Stimulated activated CD4-positive, alpha-beta T cell treated with anti-CD3 and anti-CD28 coated beads, Interleukin-15, amount 100 ng/mL, for 24 hours (primary cell): Measurements from ENCODE around the gene STK11.

Experiments
- DNase-seq: peaks from one replicate; pipeline ENCODE4 v3.0.0-alpha.2; 2020

STK11 gene

DNA sequence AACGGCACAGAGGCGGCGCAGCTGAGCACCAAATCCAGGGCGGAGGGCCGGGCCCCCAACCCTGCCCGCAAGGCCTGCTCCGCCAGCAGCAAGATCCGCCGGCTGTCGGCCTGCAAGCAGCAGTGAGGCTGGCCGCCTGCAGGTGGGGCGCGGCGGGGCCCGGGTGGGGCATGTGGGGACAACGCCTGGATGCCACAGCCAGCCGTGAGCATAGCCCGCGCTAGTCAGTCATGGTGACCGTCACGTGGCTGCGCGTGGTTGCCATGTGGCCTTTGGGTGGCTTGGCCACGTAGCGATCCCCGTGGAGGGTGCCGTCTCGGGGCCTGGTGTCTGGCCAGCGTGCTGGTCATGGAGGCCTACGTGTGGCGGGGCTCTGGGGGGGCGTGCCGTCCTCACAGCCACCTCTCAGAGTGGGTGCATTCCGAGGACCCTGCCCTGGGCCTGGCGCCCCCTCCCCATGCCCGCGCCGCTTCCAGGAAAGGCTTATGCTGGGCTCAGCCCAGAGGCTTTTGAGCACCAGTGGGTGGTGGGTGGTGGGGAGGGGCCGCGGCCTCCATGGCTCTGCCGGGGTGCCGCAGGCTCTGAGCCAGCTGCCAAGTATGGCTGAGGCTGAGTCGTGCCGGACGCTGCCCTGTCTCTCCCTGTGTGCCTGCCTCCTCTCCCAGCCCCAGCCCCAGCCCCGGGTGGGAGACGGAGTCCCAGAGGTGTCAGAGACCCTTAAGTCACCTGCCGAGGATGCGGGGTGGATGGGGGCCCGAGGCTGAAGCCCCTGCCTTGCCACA is 21.1 kb downstream of the STK11 start:
- no peak for DNase-seq

DNA sequence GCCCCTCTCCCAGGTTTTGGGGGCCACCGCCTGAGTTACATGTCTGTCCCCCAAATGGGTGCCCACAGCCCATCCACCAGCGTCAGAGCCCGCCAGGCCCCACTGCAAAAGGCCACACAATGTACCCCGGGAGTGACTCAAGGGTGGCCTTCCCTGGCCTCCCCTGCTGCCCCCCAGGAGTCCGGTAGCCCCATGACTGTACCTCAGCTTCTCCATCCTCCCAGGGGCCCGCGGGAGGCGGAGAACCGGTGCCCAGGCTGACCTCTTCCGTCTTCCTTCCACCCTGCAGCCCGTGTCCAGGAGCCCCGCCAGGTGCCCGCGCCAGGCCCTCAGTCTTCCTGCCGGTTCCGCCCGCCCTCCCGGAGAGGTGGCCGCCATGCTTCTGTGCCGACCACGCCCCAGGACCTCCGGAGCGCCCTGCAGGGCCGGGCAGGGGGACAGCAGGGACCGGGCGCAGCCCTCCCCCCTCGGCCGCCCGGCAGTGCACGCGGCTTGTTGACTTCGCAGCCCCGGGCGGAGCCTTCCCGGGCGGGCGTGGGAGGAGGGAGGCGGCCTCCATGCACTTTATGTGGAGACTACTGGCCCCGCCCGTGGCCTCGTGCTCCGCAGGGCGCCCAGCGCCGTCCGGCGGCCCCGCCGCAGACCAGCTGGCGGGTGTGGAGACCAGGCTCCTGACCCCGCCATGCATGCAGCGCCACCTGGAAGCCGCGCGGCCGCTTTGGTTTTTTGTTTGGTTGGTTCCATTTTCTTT is 21.9 kb downstream of the STK11 start:
- no peak for DNase-seq

DNA sequence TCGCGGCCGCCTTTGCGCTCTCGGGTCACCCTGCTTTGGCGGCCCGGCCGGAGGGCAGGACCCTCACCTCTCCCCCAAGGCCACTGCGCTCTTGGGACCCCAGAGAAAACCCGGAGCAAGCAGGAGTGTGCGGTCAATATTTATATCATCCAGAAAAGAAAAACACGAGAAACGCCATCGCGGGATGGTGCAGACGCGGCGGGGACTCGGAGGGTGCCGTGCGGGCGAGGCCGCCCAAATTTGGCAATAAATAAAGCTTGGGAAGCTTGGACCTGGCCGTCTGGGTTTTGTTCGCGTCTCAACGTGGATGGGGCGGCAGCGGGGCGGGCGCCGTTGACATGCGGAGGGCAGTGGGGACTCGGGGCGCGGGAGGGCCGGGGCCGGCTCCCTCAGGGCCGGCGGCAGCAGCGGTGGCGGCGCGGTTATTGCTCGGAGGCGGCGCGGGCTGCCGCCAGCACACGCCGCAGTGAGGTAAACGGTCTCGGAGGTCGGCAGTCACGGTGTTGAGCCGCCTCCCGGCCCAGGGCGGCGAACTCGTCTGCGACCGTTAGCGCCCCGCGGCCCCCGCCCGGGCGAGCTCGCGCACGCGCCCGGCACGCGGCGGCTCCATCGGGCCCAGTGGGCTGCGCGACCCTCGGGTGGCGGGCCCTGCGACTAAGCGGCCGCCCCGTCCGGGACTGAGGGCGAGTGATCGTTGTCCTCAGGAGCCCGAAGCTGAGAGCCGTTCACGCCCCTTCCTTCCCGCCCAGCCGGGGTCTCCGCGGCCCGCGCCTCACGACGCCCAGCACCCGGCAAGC is 22.8 kb downstream of the STK11 start:
- no peak for DNase-seq

DNA sequence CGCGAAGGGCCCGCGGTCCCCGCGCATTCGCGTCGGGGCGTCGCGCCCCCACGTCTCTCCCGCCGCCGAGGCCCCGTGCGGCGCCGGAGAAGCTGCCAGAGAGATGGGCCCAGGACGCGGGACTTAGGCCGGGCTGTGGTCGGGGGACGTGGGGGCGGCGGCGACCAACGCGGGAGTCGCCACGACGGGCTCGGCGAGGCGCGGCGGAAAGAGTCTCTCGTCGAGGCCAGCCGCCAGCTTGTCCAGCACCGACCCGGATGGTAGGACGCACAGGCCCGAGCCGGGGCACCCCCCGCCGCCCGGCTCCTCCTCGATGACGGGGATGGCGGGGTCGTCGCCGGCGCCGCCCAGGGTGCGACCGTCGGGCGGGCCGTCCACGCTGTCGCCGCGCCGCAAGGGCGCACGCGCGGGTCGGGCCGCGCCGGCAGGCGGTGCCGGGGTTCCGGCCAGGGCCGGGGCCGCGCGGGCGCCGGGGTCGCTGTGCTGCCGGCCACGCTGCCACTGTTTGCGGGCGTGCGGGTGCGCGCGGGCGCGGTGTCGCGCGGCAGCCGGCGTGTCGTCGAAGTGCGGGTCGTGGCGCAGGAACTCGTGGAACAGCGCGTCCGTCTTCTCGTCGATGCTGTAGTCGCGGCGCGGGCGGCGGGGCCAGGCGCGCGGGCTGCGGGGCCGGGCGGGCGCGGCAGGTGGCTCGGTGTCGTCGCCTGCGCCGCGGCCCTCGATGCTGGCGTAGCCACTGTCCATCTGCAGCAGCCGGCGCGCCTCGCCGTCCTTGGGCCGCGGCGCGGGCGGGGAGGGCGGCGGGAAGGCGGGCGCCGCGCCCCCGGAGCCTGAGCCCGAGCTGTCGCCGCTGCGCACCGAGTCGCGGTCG is 23.7 kb downstream of the STK11 start:
- DNase-seq: no peak

DNA sequence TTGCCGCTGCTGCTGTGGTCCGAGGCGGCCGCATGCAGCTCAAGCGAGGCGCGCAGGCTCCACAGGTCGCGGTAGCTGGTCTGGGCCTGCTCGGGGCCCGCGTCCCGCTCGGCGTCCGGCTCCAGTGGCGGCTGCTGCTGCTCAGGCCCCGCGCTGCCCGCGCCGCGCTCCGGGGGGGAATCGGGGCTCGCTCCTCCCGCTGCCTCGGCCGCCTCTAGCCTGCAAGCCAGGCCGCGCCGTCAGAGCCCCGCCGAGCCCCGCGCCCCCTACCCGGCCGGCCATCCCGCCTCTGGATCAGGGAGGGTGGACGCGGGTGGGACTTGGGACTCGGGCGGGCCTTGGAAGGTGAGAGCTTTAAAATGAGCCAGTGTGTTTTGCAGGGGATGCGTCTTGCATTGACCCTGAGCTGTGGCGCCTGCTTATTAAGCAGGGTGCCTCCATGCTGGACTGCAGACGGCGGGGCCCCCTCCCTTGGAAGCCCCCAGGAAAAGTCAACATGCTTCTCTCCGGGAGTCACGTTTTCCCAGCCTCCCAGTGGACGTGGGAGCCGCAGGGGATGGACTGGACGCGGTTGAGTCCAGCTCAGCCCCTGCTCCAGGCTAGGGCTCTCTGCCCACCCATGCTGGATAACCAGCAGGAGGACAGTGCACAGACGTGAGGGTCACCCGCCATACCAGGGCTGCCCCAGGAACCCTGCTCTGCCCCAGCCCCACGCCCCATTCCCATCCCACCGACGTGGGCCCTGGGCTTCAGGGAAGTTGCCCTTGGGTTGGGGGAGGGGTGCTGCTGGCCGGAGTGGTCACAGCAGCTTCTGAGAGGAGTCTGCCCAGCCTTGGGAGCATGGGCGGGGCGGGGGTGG is 24.6 kb downstream of the STK11 start:
- DNase-seq: no peak

DNA sequence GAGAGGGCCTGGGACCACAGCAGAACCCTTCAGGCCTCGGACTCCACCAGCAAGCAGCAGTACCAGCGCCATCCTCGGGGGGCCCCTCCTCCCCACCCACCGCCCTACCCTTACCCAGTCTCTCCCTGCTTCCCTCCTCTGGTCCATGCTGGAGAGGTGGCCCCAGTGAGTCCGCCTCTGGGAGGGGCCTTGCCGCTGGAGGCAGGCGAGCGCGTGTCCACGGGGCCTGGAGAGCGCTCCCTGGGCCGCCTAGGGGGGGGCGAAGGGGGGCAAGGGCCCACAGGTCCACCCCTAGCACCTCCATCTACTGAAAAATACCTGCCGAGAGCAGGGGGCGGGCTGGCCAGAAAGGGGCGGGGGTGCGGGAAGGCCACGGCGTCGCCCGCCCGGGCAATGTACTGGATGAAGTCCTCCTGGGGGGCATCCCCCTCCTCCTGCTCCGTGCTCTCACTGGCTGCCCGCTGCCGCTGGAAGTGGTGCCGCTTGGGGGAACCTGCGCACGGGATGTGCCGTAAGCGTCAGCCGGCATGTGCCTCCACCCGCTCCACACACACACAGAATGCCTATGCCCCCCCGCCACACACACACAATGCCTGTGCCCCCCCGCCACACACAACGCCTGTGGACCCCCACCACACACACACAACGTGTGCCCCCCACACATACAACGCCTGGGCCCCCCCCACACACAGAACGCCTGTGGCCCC is 25.4 kb downstream of the STK11 start:
- no peak for DNase-seq

DNA sequence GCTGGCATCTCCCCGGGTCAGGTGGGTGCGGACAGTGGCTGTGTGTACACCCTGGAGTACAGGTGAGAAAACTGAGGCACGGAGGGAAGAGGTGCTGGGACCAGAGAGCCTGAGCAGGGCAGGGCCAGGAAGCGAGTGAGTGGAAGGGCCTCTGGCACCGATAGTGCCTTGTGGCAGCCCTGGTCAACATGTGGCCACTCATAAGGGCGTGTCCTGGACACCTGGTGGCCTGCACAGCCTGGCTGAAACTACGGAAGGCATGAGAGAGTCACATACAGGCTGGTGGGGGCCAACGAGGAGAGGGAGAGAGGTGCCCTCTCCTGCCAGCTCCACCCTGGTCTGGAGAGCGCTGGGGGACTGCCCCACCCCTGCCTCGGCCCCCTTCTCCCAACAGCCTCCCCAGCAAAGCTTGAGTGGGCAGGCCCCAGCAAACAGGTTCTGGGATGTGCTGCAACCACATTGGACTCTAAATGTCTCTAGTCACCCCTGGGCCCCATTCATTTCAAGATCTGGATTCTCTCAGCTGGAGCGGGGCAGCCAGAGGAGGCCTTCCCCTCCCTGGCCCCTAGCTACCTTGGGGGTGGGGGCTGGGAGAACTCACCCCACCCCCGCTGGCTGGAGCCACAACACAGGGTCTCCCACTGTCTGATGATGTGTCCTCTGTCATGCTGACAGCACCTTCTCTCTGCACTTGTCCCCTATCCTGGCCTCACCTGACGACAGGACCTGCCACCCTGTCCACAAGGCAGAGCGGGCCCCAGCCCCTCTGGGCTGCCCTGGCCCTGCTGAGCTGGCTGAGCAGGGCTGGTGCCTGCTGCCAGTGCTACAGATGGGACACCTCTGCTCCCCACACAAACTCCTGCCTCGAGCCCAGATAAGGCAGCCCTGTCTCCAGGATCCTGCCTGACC is 26.4 kb downstream of the STK11 start:
- no peak for DNase-seq

DNA sequence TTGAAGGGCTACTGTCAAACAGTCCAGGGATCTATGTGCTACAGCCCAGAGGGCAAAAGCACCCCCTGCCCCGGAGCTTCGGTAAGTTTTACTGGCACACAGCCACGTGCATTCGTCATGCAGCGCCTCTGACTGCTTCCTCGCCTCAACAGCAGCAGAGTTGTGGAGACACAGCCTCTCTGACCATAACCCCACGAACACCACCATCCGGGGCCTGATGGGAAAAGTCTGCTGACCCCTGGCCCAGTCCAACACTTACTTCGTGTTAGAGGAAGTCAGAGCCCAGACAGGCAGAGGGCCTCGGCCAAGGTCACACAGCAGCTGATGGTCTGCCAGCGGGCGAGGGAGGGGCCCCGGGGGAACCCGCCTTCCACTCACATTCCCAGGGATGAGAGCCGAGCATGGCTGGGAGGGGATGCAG is 27.1 kb downstream of the STK11 start:
- no peak for DNase-seq

DNA sequence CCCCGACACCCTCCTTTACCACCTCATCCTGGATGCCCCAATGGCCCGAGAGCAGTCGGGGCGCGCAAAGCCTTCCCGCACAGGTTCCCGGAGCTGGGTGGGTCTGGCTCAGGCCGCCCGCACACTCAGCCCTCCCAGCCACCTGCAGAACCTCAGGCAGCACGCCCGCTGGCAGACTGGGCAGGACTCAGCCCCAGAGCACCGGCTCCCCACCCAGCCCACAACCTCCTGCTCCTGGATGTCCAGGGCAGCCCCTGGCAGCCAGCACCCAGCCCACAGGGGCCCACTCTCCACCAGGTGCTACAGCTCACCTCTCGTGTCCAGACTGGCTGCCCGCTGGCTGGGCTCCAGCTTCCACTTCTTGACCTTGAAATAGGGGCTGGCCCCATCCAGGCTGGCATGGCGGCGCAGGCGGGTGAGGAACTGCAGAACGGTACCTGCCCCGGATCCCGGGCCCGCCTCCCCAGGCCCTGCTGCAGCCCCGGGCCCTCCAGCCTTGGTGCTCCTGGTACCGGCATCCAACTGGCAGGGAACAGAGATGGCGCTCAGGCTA is 27.6 kb downstream of the STK11 start:
- DNase-seq: no peak

DNA sequence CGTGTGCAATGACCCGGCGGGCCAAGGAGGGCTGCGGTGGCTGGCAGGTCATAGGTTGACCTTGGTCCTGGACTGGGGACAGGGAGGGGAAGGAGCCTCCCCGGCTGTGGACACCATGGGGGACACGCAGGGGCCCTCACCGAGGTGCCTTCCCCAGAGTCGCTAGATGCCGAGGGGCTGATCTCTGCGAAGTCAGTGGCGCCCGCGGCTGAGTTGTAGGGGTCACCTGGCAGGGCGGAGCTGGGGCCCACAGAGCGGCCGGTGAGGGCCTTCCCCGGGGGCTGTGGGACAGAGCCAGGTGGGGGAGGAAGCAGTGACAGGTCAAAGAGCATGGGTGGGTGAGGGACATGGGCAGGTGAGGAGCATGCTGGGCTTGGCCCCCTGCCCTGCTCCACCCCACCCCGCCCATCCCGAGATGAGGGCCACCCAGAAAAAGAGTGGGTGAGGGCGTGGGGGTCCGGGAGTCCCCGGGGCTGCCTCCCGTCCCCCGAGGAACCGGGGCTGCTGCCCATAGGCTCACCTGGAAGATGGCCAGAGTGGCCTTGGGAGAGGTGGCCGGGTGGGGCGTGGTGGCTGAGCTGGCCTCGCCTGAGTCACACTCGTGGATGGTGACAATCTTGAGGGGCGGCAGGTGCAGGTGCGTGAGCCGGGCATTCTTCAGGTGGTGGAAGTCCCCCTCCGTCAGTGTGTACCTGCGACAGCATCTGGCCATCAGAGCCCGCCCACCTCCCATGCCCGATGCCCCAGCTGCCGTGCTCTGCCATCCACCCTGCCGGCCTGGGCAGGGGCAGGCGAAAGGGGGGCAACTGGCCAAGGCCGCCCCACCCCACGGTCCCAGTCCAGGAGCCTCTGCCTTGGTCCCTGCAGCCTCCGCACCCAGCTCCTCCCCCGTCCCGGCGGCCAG is 28.7 kb downstream of the STK11 start:
- no peak for DNase-seq

DNA sequence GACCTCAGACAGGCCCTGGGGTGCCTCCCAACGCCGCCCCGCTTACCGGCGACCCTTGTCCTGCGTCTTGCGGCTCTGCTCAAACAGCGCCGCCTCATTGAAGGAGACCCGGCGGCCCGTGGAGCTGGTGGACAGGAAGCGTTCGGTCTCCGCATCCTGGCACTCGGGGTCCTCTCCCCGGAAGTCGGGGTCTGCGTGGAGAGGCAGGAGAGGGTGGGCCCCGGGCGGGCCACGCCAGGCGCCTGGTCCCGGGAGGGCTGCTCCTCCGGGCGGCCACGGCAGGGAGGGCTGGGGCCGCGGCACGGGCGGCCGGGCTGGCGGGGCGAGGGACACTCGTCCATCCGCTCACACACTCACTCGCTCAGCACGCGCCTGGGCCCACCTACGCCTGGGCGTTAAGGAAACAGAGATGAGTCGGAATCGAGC is 29.4 kb downstream of the STK11 start:
- no peak for DNase-seq

DNA sequence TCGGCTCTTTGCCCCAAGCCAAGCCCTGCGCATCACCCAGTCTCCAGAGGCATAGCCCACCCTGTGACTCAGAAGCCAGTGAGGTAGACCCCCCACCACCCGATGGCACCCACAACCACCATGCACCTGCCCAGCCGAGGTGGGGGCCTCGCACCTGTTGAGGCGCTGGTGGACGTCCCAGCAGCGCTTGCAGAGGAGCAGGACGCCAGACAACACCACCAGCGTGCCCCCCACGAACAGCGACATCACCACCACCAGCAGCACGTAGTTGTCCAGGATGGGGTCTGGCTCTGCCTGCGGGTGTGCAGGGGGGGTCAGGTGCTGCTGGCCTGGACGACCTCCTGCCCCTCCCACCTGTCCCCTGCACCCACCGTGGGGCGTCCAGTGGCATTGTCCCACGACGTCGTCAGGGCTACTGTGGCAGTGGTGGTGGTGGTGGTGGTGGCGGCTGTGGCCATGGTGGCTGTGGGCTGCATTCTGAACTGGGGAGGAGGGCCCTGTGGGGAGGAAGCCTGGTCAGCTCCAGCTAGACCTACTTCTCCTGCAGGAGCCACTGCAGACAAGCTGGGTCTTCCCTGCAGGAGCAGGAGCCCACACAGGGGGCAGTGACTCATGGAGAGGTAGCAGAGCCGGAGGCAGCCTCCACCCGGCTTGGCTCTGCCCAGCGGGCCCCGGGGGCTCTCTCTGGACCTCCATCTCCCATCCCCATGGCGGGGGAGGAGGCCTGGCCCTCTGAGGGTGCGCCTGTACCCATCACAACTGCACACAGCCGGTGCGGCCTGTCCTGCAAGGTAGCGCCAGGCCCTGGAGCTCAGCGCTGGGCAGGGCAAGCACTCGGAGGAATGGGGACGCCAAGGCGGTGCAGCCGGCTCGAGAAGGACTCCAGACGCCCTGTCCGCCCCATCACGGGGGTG is 30.3 kb downstream of the STK11 start:
- DNase-seq: no peak

DNA sequence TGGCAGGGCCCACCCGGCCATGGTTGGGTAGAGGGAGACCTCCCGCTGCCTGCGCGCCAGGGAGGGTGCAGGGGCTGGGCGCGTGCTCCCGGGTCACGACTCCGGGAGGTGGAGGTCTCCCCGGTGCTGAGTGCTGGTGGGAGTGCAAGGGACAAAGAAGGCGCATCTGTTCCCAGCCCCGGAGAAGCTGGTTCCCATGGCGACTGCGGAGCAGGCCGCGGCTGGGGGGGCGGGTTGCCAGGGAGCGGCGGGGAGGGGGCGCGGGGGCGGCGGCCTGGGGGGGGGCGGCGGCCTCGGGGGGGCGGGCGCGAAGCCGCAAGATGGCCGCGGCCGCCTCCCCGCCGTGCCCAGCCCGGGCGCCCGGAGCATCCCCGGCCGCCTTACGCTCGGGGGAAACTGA is 31.0 kb downstream of the STK11 start:
- no peak for DNase-seq

DNA sequence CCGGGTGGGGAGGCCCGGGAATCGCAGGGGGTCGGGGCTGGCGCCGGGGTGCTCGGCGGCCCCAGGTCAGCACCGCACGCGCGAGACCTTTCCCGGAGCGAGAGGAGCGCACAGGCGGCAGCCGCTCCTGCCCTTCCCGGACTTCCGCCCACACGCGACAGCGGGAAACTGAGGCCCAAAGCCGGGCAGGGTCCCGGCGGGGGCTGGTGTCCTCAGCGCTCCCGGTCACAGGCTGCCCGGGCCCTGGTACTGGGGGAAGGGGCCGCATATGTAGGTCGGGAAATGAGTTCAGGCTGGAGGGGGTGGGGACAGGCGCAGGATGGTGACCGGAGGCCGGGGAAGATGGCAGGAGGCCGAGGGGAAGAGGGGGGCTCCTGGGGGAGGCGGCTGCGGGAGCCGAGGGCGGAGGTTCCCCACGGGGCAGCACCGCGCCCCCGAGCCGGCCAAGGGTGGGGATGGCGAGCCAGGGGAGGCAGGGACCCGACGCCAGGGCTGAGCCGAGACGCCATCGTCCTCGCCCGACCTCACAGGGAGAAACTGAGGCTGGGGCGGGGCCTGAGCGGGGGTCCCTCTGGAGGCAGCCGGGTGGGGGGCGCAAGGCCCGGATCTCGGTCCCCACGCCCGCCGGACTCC is 31.6 kb downstream of the STK11 start:
- no peak for DNase-seq

DNA sequence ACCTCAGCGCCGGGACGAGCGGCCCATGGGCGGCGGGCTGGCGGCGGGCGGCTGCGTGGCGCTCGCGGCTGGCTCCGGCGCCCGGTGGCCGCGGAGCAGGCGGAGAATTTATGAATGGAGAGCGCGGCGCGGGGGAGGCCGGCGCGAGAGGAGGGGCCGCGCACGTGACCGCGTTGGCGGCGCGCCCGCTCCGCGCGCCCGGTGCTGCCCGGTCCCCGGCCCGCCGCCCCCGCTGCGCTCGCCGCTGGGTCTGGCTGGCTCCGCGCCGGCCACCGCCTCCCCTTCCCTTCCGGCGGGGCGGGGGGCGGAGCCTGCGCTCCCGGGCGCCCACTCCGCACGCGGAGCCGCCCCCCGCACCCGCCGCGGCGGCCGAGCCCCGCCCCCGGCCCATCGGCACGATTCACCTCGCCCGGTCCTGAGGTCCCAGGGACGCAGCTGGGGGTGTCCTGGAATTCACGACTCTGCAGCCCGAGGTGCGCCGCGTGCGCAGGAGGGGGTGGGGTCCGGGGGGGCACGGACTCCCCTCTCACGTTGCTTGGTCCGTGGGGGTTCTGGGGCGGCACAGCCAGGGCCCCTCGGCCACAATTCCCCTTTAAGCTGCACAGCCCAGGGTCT is 32.3 kb downstream of the STK11 start, which contains the start of gene CBARP:
Gene CBARP, minus strand, starts transcription at position 252 of the 615 bp plus-strand sequence. CDS start 1,905 bp downstream, outside the sequence.
- peak; percentile 57 for DNase-seq
